Measurements from ENCODE around the gene S100A6. TPM values are rescaled to one million over a fixed set of nuclear protein-coding genes. Genes with fewer than 3 reads are reported as not detected.

S100A6 gene
- polyA plus RNA-seq, 2 of the 4 experiments (the other 2 are of a cell fraction) = 898 to 3,552 TPM

- DNase-seq (ENCODE audit: low read depth in 1 of 2, low spot score in 1 of 2) (peak; percentile 82 to 87), ATAC-seq (peak; percentile 44), FAIRE-seq (no peak)
- 2% methylated on average over 12 of the region's 13 CpGs for WGBS (ENCODE audit: missing lambda C conversion rate)
- ChIA-PET POLR2A (interaction anchor here (1.0 to 7.0 kb wide), 9 partner anchors 12 to 457 kb away, joined by 3 to 114 read pairs (median 5); partner anchors contain the start of genes CHTOP, INTS3, RPS27 and S100A13), CTCF (interaction anchor here (0.6 to 18.2 kb wide), 40 partner anchors 11 to 411 kb away, joined by 3 to 471 read pairs (median 8); partner anchors contain the start of genes CHTOP, S100A1, S100A13 and S100A14)
- H3K27ac ChIP-seq = peak overlapping the region; percentile 98 to 100
- peak overlapping the region; percentile 97 for H3K4me2 ChIP-seq
- H3K9me3 ChIP-seq = no peaks in the 10 kb centered on the region
- peaks cover 35% of the 10 kb centered on the region for H3K4me1 ChIP-seq
- peak overlapping the region; percentile 68 for H3K4me3 ChIP-seq
- TF ChIP-seq TP53 (CRISPR knock-in tag; IDR thresholded peaks at IDR 0.05) (peak; percentile 85), POLR2A (IDR thresholded peaks at IDR 0.05; ENCODE audit: low read length) (peak; percentile 20), HOXA7 (CRISPR knock-in tag; IDR thresholded peaks at IDR 0.05) (peak; percentile 97), CEBPB (IDR thresholded peaks at IDR 0.05) (no peak), SMC3 (IDR thresholded peaks at IDR 0.05) (no peak), HOXB5 (CRISPR knock-in tag; IDR thresholded peaks at IDR 0.05) (peak; percentile 65; the same call in 1 of the 2 replicates), NFE2L2 (conservative IDR thresholded peaks at IDR 0.05; ENCODE audit: low read length) (no peak), CHD2 (IDR thresholded peaks at IDR 0.05; ENCODE audit: low read length, partially characterized antibody) (no peak), TFCP2L1 (CRISPR knock-in tag; IDR thresholded peaks at IDR 0.05) (peak; percentile 88; the same call in 1 of the 2 replicates), GATA3 (IDR thresholded peaks at IDR 0.05; ENCODE audit: borderline replicate concordance) (peak; percentile 54; the same call in 1 of the 2 replicates), BHLHE40 (IDR thresholded peaks at IDR 0.05; ENCODE audit: low read depth, low read length) (no peak; the same call in 1 of the 2 replicates), FOSL2 (IDR thresholded peaks at IDR 0.05) (peak; percentile 91), FOSL2 (CRISPR knock-in tag; IDR thresholded peaks at IDR 0.05) (peak; percentile 95), EP300 (IDR thresholded peaks at IDR 0.05) (peak in 1 of 2 experiments; percentile 28; a peak in 2 of 5 replicates), ATOH8 (CRISPR knock-in tag; IDR thresholded peaks at IDR 0.05; ENCODE audit: low read depth) (peak; percentile 49; the same call in 1 of the 2 replicates), MAZ (IDR thresholded peaks at IDR 0.05; ENCODE audit: borderline replicate concordance, low read depth, low read length) (no peak), MAFK (IDR thresholded peaks at IDR 0.05; ENCODE audit: partially characterized antibody) (peak; percentile 67), EHF (CRISPR knock-in tag; IDR thresholded peaks at IDR 0.05) (0 out of 2 replicates have a peak, but pooled peaks have one; percentile 60), JUNB (IDR thresholded peaks at IDR 0.05) (peak; percentile 84), POLR2AphosphoS2 (conservative IDR thresholded peaks at IDR 0.05; ENCODE audit: low read length) (peak; percentile 98), JUN (IDR thresholded peaks at IDR 0.05) (peak; percentile 75 to 89), ZNF302 (CRISPR knock-in tag; IDR thresholded peaks at IDR 0.05) (no peak), SREBF2 (IDR thresholded peaks at IDR 0.05) (no peak), FOSB (CRISPR knock-in tag; IDR thresholded peaks at IDR 0.05) (peak; percentile 90)
- TF ChIP-seq, protein P1, sequence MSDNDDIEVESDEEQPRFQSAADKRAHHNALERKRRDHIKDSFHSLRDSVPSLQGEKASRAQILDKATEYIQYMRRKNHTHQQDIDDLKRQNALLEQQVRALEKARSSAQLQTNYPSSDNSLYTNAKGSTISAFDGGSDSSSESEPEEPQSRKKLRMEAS (IDR thresholded peaks at IDR 0.05) = peak; percentile 88
- TF ChIP-seq, protein P2, sequence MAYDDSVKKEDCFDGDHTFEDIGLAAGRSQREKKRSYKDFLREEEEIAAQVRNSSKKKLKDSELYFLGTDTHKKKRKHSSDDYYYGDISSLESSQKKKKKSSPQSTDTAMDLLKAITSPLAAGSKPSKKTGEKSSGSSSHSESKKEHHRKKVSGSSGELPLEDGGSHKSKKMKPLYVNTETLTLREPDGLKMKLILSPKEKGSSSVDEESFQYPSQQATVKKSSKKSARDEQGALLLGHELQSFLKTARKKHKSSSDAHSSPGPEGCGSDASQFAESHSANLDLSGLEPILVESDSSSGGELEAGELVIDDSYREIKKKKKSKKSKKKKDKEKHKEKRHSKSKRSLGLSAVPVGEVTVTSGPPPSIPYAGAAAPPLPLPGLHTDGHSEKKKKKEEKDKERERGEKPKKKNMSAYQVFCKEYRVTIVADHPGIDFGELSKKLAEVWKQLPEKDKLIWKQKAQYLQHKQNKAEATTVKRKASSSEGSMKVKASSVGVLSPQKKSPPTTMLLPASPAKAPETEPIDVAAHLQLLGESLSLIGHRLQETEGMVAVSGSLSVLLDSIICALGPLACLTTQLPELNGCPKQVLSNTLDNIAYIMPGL (CRISPR knock-in tag; IDR thresholded peaks at IDR 0.05; ENCODE audit: borderline replicate concordance) = no peak
- TF ChIP-seq, protein P3, sequence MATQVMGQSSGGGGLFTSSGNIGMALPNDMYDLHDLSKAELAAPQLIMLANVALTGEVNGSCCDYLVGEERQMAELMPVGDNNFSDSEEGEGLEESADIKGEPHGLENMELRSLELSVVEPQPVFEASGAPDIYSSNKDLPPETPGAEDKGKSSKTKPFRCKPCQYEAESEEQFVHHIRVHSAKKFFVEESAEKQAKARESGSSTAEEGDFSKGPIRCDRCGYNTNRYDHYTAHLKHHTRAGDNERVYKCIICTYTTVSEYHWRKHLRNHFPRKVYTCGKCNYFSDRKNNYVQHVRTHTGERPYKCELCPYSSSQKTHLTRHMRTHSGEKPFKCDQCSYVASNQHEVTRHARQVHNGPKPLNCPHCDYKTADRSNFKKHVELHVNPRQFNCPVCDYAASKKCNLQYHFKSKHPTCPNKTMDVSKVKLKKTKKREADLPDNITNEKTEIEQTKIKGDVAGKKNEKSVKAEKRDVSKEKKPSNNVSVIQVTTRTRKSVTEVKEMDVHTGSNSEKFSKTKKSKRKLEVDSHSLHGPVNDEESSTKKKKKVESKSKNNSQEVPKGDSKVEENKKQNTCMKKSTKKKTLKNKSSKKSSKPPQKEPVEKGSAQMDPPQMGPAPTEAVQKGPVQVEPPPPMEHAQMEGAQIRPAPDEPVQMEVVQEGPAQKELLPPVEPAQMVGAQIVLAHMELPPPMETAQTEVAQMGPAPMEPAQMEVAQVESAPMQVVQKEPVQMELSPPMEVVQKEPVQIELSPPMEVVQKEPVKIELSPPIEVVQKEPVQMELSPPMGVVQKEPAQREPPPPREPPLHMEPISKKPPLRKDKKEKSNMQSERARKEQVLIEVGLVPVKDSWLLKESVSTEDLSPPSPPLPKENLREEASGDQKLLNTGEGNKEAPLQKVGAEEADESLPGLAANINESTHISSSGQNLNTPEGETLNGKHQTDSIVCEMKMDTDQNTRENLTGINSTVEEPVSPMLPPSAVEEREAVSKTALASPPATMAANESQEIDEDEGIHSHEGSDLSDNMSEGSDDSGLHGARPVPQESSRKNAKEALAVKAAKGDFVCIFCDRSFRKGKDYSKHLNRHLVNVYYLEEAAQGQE (IDR thresholded peaks at IDR 0.05) = no peak
- TF ChIP-seq, protein P4, sequence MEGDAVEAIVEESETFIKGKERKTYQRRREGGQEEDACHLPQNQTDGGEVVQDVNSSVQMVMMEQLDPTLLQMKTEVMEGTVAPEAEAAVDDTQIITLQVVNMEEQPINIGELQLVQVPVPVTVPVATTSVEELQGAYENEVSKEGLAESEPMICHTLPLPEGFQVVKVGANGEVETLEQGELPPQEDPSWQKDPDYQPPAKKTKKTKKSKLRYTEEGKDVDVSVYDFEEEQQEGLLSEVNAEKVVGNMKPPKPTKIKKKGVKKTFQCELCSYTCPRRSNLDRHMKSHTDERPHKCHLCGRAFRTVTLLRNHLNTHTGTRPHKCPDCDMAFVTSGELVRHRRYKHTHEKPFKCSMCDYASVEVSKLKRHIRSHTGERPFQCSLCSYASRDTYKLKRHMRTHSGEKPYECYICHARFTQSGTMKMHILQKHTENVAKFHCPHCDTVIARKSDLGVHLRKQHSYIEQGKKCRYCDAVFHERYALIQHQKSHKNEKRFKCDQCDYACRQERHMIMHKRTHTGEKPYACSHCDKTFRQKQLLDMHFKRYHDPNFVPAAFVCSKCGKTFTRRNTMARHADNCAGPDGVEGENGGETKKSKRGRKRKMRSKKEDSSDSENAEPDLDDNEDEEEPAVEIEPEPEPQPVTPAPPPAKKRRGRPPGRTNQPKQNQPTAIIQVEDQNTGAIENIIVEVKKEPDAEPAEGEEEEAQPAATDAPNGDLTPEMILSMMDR (IDR thresholded peaks at IDR 0.05) = no peak
- TF ChIP-seq, protein P5, sequence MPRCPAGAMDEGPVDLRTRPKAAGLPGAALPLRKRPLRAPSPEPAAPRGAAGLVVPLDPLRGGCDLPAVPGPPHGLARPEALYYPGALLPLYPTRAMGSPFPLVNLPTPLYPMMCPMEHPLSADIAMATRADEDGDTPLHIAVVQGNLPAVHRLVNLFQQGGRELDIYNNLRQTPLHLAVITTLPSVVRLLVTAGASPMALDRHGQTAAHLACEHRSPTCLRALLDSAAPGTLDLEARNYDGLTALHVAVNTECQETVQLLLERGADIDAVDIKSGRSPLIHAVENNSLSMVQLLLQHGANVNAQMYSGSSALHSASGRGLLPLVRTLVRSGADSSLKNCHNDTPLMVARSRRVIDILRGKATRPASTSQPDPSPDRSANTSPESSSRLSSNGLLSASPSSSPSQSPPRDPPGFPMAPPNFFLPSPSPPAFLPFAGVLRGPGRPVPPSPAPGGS (IDR thresholded peaks at IDR 0.05) = 0 out of 3 replicates have a peak, but pooled peaks have one; percentile 41
- TF ChIP-seq, protein P6, sequence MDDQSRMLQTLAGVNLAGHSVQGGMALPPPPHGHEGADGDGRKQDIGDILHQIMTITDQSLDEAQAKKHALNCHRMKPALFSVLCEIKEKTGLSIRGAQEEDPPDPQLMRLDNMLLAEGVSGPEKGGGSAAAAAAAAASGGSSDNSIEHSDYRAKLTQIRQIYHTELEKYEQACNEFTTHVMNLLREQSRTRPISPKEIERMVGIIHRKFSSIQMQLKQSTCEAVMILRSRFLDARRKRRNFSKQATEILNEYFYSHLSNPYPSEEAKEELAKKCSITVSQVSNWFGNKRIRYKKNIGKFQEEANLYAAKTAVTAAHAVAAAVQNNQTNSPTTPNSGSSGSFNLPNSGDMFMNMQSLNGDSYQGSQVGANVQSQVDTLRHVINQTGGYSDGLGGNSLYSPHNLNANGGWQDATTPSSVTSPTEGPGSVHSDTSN (IDR thresholded peaks at IDR 0.05) = peak; percentile 86
Measured at GRCh38 chr1:153533689-153534201, 2.0 kb downstream of the S100A6 start.

All from A549 (cell line).